Activated T-helper 1 cell treated with anti-CD3 and anti-CD28 coated beads, Interleukin-2, amount 50 U/mL, for 16 hours (primary cell): ENCODE data around the gene ASPHD2.
A peak's percentile ranks its signal among the peaks of the same experiment; 100 is the strongest.

Experiments used
- DNase-seq, 2 donors: peaks; one replicate each; pipeline ENCODE4 v3.0.0-alpha.2; 2020; ENCODE audit warnings: low read depth in 1 of 2, low spot score in 1 of 2

ASPHD2 gene

GRCh38 chr22:26471522-26471921, 42.5 kb downstream of the ASPHD2 start:
- no peak for DNase-seq

DNA sequence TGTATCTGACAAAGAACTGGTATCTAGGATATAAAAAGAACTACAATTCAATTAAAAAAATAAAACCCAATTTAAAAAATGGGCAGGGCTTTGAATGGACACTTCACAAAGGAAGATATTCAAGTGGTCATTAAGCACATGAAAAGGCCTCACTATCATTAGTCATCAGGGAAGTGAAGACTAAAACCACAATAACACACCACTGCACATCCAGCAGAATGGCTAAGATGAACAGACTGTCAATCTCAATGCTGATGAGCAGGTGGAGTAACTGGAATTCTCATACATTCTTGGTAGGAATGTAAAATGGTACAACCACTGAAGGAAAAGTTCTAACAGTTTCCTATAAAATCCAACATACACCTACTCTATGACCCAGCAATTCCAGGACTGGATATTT, 45.6 kb downstream of the ASPHD2 start:
- DNase-seq = no peak

GRCh38 chr22:26476705-26477340, 47.8 kb downstream of the ASPHD2 start:
- DNase-seq = no peak

- DNase-seq = no peak
These were observed 48.3 kb downstream of the ASPHD2 start for GRCh38 chr22:26477341-26477731.

DNA sequence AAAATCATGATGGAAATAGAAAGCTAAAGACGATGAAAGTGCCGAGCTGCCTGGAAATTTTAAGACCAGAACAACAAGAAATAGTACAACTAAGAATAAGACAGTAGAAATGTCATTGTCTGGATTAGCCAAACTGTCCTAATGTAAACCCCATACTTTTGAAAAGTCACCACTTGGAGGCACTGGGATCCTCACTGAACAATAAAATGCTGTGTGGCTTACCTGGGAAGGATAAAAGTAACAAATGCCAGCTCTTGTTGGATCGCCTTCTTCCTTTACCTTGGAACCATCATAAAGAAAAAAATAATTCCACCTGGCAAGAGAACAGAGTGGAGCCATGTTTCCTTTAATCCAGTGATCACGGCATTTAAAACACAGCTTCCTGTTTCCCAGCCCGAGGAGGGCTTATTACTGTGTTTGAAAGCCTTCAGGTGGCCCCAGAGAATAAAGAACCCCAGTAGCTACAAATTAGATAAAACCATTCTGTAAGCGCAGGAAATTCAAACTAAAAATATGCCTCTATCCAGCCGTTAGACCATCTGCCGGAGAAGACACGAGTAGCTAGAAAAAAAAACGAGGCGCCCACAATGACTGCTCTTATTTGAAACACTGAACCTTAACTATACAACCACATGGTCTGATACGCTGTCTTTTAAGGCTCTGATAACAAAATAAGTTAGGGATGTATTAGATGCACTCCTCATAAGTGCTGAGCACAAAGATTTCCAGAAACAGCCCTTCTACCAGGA, 50.2 kb downstream of the ASPHD2 start:
- DNase-seq = no peak

GRCh38 chr22:26479792-26480610, 50.9 kb downstream of the ASPHD2 start:
- DNase-seq = no peak

DNA sequence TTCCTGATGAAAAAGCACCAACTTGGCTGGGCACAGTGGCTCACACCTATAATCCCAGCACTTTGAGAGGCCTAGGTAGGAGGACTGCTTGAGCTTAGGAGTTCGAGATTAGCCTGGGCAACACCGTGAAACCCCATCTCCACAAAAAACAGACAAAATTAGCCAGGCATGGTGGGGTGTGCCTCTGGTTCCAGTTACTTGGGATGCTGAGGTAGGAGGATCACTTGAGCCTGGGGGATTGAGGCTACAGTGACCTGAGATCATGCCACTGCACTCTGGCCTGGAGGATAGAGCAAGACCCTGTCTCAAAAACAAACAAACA, 51.5 kb downstream of the ASPHD2 start:
- DNase-seq = no peak

DNA sequence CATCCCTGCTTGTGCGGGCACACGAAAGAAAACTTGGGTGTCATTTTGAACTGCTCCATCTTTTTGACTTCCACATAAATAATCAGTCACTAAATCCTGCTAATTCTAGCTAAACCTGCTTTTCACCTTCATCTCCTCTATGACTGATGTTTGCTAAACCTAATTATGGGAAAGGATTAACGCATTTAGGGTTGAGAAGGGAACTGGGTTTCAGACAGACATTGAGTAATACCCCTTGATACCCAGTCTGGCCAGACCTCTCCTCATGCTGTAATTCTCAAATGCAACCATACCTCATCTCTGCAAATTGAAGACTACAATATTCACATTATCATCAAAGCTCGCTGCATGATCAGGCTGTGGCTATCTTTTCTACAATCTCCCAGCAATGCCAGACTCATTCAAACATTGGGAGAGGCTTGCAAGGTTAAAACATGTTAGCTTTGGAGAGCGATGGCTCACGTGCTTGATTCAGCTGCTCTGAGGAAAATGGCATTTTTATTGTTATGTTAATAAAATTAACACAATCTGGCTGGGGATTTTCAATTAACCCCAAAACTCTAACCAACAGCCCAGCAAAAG, 52.1 kb downstream of the ASPHD2 start:
- no peak for DNase-seq

GRCh38 chr22:26481694-26482093, 52.6 kb downstream of the ASPHD2 start:
- DNase-seq = no peak

GRCh38 chr22:26482161-26482560, 53.1 kb downstream of the ASPHD2 start:
- DNase-seq = no peak

DNA sequence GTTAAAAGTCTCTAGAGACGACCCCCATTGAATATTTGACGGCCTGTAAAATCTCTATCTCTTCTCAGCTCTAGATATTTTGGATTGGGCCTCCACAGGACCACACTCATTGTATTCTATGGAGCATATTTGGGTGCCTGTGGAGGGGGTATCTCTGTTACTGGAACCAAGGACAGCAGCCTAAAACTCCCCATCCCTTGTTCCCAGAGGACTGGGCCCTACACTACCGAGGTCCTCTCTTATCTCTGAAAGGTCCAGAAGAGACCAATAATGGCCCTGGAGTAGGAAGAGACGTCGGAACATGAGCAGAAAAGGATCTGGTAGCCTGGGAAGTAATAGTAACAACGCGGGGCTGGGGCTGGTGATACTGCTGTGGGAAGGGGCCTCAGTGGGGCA, 54.0 kb downstream of the ASPHD2 start:
- no peak for DNase-seq

GRCh38 chr22:26483439-26484359, 54.6 kb downstream of the ASPHD2 start, which contains the start of the genes HPS4 and SRRD:
TSS of gene HPS4 (minus strand) at chr22:26483783. CDS start at chr22:26481762, 2,021 bp downstream.
TSS of gene SRRD (plus strand) at chr22:26483877. CDS start at chr22:26483891, 14 bp downstream.
- peak; percentile 86 to 92 for DNase-seq

- no peak for DNase-seq
These were observed 55.3 kb downstream of the ASPHD2 start for GRCh38 chr22:26484360-26484706.

- DNase-seq = no peak
These were observed 56.0 kb downstream of the ASPHD2 start for GRCh38 chr22:26485013-26485412.

GRCh38 chr22:26485806-26486390, 56.8 kb downstream of the ASPHD2 start:
- DNase-seq = no peak

GRCh38 chr22:26486394-26486793, 57.3 kb downstream of the ASPHD2 start:
- no peak for DNase-seq

DNA sequence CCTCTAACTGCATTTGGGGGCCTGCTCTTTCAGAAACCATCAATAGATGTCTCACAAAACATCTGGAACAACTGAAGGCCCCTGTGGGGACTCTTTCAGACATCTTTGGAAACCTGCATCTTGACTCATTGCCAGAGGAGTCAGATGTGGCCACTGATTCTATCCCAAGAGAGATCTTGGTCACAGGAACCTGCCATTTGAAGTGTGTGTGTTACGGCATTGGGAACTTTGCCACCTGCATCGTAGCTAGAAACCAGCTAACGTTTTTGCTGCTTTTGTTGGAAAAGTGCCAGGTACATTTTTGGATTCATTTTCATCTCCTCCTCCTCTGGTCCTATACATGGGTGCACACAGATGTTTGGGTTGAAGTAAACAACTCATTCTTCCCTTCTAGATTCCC, 58.9 kb downstream of the ASPHD2 start:
- DNase-seq = no peak

GRCh38 chr22:26489447-26490036, 60.5 kb downstream of the ASPHD2 start:
- no peak for DNase-seq

- DNase-seq = no peak
These were observed 63.2 kb downstream of the ASPHD2 start for GRCh38 chr22:26492220-26492619.

DNA sequence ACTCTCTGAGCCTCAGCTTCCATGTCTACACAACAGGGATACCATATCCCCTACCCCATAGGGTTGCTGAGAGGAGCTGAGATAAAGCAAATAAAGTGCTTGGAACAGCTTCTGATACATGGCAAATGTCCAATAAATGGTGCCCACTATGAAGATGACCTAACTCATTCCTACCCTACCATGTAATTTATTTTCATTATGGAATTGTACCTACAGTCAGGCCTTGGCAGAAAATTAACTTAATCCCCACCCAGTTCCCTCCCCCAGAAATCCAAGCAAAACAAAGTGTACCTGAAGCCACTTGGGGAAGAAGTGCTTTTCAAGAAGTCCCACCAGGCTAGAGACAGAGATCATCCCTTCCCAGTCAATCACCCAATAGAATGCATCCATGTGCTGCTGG, 65.4 kb downstream of the ASPHD2 start:
- no peak for DNase-seq
